Femur (tissue), 1 donor: ENCODE measurements around the gene QRFP.
"Not testable (repeated sequence)": the region's sequence is repeated elsewhere in the genome, so short reads cannot be mapped to it uniquely, and the experiment has no call there.

Experiments
- DNase-seq: peaks from one replicate; pipeline ENCODE4 v3.0.0-alpha.2; 2017

QRFP gene

DNA sequence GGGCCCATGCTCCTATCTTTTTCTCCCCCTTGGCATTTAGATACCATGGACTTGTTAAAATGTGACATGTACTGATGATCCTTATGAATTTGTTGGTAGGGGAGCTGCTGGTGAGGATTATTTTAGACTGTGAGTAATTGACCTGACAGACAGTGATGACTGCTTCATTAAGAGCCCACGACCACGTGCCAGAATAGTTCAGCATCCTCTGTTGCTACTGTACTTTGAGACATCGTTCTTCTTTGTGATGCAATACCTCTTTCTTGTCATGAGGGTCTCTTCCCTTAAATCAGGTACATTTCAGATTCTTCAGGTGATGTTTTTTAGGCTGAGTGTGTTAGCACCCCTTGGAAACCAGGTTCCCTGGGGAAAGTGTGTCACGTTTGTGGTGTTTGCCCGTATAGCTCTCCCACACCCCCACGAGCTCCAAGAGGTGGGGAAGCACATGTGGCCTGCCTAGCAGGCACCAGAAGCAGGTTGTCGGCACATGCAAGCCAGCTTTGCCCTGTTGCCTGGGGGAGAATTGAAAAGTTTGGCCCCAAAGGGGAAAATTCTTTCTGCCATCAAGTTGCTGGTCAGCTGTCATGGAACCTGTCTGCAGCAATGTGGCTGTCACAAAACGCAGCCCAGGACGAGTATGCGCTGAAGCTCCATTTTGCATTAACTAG is 25.1 kb downstream of the QRFP start:
- no peak for DNase-seq

GRCh38 chr9:130870491-130871381 is 25.9 kb downstream of the QRFP start:
- DNase-seq = no peak

DNA sequence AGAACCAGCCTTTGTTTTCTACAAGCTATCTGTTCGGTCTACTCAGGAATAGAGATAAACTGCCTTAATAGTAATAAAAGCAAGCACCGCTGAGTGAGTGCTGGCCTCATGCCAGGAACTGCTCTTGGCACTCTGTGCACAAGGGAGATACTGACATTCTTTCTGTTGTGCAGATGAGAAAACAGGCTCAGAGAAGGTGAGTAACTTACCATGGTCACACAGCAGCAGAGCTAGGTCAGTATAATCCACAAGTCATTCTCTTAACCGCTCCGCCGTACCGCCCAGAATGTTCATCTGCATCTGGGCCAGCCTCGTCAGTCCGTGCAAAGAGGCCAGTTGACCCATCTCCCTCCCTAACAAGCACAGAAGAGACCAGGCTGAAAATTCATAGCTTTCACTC is 27.4 kb downstream of the QRFP start:
- no peak for DNase-seq

GRCh38 chr9:130868230-130868629 is 28.4 kb downstream of the QRFP start:
- DNase-seq = no peak

GRCh38 chr9:130867556-130867955 is 29.1 kb downstream of the QRFP start:
- no peak for DNase-seq

DNA sequence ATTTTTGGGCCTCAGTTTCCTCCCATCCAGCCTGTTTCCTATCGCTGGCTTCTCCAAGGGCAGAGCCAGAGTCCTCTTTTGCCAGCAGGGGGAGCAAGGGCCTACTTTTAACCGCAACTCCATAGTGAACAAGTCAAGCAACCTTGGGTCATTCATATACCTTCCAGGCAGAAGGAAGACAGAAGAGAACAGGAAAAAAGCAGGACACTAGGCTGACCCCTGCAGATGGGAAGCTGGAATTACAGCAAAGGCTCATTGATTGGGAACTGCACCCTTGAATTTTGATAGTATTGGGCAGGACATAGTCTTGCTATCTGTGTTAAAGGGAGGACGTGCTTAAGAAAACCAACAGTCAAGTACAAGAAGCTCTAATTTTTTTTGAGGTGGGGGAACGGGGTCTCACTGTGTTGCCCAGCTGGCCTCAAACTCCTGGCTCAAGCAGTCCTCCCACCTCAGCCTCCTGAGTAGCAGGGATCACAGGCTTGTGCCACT is 30.1 kb downstream of the QRFP start:
- peak; percentile 83 for DNase-seq

- no peak for DNase-seq
These were observed 30.7 kb downstream of the QRFP start for GRCh38 chr9:130865921-130866320.

GRCh38 chr9:130864541-130864940 is 32.1 kb downstream of the QRFP start:
- DNase-seq = no peak

GRCh38 chr9:130862747-130863146 is 33.9 kb downstream of the QRFP start:
- no peak for DNase-seq

GRCh38 chr9:130862217-130862616 is 34.4 kb downstream of the QRFP start:
- no peak for DNase-seq

- DNase-seq = no peak
These were observed 35.0 kb downstream of the QRFP start for GRCh38 chr9:130861372-130862180.

DNA sequence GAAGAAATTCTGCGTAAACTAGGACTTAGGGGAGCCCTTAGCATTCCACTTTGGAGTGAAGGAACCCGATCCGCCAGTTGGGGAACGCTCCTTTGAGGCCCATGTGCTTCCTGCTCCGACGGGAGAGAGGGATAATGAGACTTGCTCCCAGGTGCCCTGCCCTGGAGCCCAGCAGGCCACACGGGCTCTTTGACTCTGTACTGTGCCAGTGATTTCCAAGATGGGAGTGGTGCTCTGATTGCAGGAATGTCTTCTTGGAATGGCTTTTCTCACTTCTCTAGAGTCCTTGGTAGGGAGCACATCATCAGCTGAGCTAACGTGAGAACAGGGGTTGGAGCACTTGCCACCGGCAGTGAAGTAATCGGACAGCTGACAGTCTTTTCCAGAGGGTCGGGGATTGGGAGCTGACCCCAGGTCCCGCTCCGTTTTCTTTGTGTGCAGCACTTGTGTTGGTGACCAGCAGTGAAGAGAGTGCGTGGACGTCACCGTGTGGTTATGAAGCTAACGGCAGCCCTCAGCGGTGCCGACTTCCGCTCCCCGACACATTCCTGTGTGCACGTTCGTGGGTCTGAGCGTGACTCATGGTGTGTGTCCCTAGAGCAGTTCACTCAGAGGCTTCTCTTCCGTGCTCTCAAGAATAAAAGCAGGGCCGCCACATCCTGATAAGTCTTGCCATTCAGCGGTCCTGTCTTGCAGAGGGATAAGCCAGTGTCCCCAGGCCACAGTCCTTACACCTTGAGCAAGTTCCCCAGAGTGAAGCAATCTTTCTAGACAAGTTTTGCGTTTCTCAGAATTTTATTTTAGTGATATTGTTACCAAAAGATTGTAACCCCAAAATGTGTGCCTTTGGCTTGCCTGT is 35.9 kb downstream of the QRFP start:
- DNase-seq = peak; percentile 86

DNA sequence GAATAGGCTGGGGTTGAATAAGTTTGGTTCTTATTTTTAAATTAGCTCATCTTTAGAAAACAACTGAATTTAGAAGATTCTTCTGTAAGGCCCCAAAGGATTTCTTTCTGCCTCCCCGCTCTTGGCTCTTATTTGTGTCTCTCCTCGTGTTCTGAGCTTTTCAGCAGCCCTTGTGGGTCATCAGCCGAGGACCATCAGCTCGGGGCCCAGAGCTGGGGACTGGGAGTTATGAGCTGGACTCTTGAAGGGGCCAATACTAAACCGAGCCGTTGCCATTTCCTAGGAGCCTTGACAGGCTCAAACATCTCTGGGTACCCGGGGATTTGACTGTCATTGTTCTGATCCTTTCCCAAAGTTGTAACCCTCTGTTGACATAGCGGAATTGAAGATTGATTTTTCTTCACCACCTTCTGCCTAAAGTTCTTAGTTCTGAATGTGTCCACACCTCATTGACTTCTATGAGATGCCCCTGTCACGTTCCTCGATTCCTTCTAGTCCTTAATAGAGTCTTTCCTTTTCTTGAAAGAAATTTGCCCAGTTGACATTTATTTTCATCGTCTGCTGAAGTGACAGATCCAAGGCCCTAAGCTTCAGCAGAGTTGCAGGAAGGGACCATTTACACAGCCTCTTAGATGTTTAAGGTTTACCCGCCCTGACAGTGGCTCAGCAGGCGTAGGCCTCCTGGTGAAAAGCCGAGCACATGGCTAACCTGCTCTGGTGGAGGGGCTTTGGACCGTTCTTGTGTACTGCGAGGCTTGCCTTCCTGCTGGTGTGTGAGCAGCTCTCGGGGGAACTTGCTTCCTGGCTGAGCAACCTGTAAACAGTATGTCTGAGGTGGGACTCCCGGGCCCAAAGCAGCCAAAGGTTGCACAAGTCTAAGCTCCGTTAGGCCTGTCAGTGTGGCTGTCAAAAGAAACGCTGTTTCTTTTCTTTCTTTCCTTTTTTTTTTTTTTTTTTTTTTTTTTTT is 37.6 kb downstream of the QRFP start:
- no peak for DNase-seq

- peak; percentile 70 for DNase-seq
These were observed 38.5 kb downstream of the QRFP start for GRCh38 chr9:130857864-130858738.

- no peak for DNase-seq
These were observed 40.1 kb downstream of the QRFP start for GRCh38 chr9:130856474-130856873.

- no peak for DNase-seq
These were observed 41.8 kb downstream of the QRFP start for GRCh38 chr9:130854835-130855234.

DNA sequence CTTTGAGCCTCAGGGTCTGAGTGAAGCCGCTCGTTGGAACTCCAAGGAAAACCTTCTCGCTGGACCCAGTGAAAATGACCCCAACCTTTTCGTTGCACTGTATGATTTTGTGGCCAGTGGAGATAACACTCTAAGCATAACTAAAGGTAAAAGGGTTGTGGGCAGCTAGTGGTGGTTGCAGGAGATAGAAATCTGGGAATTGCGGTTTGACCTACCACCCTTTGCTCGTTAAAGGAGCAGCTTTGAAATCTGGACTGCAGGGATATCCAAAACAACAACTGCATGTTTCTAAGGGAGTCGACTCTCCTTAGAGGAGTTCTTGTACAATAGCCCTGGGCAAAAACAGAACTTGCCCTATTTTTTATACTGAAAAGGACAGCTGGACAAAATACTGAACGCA is 42.5 kb downstream of the QRFP start:
- no peak for DNase-seq

DNA sequence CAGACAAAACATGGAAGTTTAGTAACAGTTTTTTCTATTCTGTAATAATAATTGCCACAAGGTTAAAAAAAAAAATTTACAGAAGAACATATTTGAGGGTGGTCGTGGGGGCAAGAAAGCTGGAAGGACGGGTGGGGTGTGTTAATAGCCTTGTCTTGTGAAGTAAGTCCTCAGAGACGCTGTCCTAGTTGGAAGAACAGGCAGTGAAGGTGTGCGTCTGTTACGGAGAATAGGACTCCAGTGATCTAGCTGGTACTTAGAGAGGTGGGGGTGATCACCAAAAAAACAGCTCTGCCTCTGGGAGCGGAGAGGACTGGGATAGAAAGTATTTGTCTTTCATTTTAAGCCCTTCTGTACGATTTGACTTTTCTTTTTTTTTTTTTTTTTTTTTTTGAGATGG is 43.8 kb downstream of the QRFP start:
- no peak for DNase-seq

GRCh38 chr9:130849356-130849755 is 47.3 kb downstream of the QRFP start:
- DNase-seq = no peak

GRCh38 chr9:130848514-130848913 is 48.1 kb downstream of the QRFP start:
- DNase-seq = not testable (repeated sequence)
